Measurements from ENCODE around the gene AGPS.
"Not testable (repeated sequence)": the region's sequence is repeated elsewhere in the genome, so short reads cannot be mapped to it uniquely, and the experiment has no call there.

AGPS gene

GRCh38 chr2:177391822-177392372, 676 bp upstream of the AGPS start:
- DNase-seq = no peak

- DNase-seq = peak in 1 of 2 donors; percentile 28
These were observed 706 bp downstream of the AGPS start for GRCh38 chr2:177393203-177393755.

- no peak for DNase-seq
These were observed 1.4 kb downstream of the AGPS start for GRCh38 chr2:177393824-177394593.

- peak in 1 of 2 donors; percentile 28 for DNase-seq
These were observed 2.0 kb downstream of the AGPS start for GRCh38 chr2:177394594-177394973.

GRCh38 chr2:177395351-177396065, 2.9 kb downstream of the AGPS start:
- peak; percentile 40 to 86 for DNase-seq

- no peak for DNase-seq
These were observed 4.3 kb downstream of the AGPS start for GRCh38 chr2:177396703-177397460.

- DNase-seq = no peak
These were observed 5.1 kb downstream of the AGPS start for GRCh38 chr2:177397481-177398289.

- DNase-seq = peak; percentile 44 to 52
These were observed 5.7 kb downstream of the AGPS start for GRCh38 chr2:177398290-177398683.

- no peak for DNase-seq
These were observed 6.2 kb downstream of the AGPS start for GRCh38 chr2:177398791-177399190.

GRCh38 chr2:177399376-177399775, 6.8 kb downstream of the AGPS start:
- no peak for DNase-seq

GRCh38 chr2:177400337-177400923, 7.9 kb downstream of the AGPS start:
- DNase-seq = no peak

- DNase-seq = no peak
These were observed 9.5 kb downstream of the AGPS start for GRCh38 chr2:177402096-177402495.

GRCh38 chr2:177403838-177404237, 11.3 kb downstream of the AGPS start:
- DNase-seq = no peak

GRCh38 chr2:177404243-177404642, 11.7 kb downstream of the AGPS start:
- DNase-seq = no peak

GRCh38 chr2:177405029-177405692, 12.6 kb downstream of the AGPS start:
- DNase-seq = no peak

- DNase-seq = no peak
These were observed 13.6 kb downstream of the AGPS start for GRCh38 chr2:177406182-177406581.

GRCh38 chr2:177407031-177407430, 14.5 kb downstream of the AGPS start:
- no peak for DNase-seq

- not testable (repeated sequence) for DNase-seq
These were observed 18.1 kb downstream of the AGPS start for GRCh38 chr2:177410629-177411028.

GRCh38 chr2:177413703-177414102, 21.1 kb downstream of the AGPS start:
- DNase-seq = no peak

GRCh38 chr2:177419274-177419673, 26.7 kb downstream of the AGPS start:
- DNase-seq = peak; percentile 38 to 58

GRCh38 chr2:177422271-177422670, 29.7 kb downstream of the AGPS start:
- DNase-seq = no peak
